GM19395 (cell line): ENCODE data around the gene SLC19A1.

Experiments
- ATAC-seq: cut with Tn5 transposase; IDR thresholded peaks from one replicate; pipeline ENCODE4 v1.9.1; 2021; ENCODE audit warnings: mild to moderate bottlenecking, moderate library complexity; ENCODE audit not compliant: unreplicated experiment

Gene SLC19A1

DNA sequence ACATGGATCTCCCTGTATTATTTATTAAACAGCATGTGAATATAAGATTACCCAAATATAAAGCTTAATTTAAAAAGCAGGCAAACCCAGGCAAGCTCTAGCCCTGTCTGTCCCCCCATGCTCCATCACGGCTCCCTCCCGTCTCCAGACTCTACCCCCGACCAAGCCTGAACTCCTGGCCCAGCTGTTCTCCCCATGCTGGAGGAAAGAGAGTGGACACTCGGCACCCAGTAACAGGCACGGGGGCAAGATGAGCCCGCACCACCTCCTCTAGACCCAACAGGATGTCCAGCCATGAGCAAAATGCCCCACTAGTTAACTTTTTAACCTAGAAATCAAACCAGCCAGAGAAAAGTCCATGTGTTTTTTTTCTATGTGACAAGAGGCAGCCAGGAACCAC is 19.3 kb downstream of the SLC19A1 start:
- ATAC-seq, result no peak

DNA sequence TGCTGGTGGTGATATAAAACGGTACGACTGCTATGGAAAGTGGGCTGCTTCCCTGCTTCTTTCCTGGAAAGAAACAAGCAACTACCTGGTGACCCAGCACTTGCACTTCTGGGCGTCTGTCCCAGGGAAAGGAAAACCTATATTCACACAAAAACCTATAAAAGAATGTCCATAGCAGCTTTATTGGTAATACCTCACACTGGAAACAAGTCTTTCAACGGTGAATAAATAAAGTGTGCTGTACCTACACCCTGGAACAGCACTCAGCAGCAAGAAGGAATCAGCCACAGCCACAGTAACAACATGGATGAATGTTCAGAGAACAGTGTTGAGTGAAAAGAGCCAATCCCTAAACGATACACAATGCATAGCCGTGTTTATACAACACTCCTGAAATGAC is 19.9 kb downstream of the SLC19A1 start:
- ATAC-seq, result no peak

DNA sequence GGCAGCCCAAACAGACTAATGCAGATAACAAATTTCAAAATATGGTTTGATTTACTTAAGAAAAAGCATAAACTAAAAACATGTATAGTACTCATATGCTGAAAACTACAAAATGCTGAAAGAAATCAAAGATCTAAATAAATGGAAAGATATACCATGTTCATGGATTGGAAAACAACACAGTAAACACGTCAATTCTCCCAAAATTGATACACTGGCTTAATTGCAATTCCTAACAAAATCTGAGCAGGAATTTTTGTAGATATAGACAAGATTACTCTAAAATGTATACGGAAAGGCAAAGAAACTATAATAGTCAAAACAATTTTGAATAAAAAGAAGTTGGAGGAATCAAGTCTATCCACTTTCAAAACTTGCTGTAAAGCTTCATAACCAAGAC is 21.0 kb downstream of the SLC19A1 start:
- no peak for ATAC-seq

DNA sequence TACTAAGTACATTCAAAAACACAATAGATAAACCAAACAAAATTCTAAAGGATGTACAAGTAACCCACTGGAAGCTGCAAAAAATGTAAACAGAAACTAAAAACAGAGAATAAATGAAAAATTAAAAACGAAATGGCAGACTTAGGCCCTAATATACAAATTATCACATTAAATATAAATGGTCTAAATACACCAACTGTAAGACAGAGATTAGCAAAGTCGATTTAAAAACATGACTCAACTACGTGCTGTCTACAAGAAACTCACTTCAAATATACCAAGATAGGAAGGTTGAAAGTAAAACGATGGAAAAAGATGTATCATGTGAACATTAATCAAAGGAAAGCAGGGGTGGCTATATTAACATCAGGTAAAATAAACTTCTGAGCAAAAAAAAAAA is 23.1 kb downstream of the SLC19A1 start:
- no peak for ATAC-seq

DNA sequence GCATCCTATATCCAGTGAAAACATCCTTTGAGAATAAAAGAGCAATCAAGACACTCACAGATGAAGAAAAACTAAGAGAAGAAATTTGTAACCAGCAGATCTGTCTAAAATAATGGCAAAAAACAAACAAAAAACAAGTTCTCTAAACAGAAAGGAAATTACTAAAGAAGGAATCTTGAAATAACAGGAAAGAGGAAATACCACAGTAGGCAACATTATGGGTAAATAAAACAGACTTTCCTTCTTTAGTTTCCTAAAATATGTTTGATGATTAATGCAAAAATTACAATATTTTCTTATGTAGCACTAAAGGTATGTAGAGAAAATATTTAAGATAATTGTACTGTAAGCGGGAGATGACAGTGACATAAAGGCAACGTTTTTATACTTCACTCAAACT is 23.5 kb downstream of the SLC19A1 start:
- ATAC-seq, result no peak

DNA sequence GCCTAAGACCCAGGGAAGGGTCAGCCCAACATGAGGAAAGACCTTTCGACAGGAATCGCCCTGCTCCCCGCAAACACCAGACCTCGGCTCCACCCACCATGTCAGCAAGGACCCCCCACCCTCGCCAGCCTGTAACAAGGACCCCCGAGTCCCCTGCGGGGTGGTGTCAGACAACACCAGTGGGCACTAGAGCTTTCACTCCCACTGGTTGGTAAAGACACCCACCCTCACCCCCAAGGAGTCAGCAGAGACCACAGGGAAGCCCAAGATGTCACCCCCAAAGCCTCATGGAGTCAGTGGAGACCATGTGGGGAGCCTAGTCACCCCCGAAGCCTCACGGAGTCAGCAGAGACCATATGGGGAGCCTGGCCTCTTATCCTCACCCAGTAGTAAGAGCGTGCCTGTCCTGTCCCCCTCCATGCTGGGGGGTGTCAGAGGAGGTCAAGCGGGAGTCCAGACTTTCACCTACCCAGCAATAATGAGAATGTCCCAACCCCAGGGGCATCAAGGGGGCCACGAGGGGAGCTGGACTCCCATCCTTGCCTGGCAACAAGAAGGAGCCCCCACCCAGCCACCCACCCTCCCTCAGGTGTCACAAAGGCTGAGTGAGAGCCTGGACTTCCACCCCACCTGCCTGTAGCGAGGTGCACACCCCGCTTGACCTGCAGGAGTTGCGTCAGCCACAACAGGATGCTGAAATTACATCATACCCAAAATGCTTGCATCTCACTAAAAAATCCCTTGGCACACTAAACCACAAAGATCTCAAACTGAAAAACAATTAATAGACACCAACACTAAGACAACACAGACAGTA is 24.8 kb downstream of the SLC19A1 start:
- no peak for ATAC-seq

DNA sequence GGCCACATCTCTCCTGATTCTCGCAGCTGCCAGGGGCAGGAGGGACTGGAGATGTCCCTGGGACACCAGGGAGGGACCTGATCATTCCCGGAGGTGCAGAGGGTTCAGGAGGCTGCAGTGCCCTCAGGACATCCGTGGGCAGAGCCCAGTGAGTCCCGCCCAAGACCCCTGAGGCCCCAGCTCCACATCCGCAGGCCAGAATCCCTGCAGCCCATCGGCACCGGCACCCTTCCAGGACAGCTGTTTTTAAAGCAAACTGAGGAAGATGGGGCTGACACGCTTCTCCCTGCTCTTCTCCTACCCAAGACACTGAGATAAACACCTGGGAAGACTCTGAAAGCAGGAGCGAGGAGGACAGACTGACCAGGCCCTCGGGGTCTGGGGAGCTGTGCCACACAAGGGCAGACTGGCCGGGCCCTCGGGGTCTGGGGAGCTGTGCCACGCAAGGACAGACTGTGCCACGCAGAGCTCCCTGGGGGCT is 25.5 kb downstream of the SLC19A1 start:
- ATAC-seq, result no peak

DNA sequence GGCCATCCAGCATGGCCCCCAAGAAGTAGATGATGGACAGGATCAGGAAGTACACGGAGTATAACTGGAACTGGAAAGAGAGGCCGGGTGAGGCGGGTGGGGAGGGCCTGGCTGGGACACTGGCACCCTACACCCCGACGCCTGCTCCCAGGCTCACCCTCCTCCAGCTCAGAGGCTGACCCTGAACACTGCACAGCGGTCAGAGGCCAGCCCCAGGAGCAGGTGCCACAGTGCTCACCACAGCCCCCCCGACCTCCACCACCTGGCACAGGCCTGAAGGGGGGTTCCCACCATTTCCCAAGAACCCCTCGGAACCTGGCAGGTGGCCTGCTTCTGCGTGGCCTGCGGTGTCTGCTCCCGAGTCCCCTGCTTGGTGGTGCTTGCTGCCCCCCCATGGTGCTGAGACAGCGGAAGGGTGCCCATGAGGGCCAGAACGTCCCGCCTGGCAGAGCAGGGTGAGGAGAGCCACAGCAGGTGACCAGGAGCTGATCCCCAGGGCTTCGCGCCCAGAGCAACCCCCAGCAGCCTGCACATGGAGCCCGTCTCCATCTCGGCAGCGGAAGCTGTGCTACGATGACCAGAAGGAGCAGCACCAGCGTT is 26.1 kb downstream of the SLC19A1 start:
- ATAC-seq, result no peak

DNA sequence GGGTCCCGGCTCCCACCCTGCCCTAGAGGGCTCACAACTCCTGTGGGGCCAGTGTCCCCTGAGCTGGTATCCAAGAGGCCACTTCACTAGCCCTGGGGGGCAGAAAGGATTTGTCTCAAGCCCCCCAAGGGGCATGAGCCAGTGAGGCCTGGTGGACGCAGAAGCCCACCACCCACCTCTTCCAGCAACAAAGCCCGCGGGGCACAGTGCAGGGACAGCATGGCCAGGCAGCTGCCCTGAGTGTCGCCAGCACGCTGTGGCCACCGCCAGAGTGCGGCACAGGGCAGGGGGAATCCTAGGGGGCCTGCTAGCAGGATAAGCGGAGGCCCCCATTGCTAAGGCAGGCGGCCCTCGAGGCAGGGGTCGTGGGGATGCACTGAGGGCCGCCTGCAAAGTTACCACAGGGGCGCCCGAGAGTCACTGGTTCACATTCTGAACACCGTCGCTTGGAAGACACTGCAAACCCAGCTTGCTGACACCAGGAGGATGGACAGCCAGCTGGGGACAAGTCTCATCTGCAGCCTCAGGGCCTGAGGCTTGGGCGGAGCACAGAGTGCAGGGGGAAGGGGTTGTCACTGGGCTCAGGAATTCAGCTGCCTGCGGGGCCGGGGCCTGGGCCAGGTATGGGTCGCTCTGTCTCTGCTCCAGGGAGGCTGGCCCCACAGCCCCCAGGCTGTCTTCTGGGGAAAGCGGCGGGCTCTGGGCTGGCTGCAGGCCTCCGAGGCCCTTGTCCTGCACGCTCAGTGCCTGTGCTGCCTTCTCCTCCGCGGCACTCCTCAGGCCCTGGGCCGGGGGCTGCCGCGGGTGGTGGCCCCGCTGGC is 26.8 kb downstream of the SLC19A1 start:
- ATAC-seq, result no peak

DNA sequence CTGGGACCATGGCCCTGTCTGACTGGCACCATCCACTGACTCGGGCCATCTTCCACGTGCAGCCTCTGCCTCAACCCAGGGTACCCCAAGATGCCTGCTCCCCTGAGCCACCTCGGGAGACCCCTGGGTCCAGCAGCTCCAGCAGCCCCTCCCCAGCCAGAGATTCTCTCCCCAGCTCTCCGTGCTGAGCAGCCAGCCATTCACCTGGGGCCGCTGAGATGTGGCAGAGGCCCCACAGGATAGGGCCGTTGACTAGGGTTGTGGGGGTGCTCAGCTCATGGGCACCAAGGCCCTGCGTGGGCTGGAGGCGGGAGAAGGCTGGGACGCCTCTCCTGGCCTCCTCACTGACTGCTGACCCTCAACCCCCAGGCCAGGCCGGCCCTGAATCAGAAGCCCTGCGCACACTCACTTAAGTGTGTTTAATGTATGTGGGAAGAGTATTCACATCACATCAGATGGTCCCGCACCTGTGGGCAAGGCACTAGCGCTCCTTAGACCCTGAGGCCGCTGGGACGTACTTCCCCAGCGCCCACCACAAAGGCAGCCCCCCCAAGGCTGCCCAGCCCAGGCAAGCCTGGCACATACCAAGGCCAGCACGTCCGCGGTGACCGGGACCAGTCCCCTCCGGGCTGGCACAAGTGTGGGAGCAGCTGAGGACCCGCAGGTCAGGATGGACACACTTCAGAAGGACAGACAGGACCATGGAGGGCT is 27.8 kb downstream of the SLC19A1 start:
- ATAC-seq, result no peak

DNA sequence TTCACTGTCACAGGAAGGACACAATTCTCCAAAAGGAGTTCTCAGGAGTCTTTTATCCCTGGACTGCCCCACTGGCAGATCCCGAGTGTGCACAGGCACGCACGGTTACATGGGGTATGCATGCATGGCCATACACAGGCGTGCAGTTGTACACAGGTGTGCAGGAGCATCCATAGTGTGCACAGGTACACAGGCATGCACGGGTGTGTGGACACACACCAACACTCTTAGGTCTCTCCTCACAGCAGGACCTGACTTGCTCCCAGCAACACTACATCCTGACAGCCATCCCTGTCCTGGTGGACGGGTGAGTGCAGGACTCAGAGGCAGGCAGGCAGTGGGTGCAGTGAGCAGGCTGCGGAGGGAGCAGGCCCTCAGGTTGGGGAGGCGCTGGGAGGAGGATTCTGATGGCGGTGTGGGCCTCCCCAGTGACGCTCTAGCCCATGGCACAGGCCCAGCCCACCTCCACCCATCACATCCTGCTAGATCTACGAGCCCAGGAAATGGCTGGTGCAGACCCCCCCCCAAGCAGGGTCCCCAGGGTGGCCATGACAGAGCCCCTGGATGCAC is 28.4 kb downstream of the SLC19A1 start:
- no peak for ATAC-seq

DNA sequence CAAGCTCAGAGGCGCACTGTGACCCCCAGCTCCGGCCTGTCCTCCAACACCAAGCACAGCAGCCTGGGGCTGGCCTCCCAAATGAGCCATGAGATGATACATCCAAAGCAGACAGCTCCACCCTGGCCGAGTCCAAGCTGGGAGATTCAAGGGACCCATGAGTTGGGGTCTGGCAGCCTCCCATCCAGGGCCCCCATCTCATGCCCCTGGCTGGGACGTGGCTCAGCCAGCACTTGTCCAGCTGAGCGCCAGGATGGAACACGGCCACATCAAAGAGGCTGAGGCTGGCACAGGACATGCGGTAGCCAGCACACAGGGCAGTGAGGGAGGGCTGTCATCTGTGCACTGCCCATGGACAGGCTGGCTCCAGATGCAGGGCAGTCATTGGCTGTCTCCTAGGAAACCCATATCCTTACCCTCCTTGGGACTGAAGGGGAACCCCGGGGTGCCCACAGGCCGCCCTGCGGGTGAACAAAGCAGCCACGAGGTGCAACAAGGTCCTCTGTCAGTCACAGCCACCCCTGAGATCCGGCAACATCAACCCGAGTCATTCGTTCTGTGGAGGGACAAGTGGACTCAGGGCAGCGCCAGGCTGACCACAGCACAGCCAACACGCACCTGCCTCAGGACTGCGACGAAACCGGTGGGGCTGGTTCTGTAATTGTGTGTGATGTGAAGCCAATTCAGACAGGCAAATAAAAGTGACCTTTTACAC is 29.1 kb downstream of the SLC19A1 start:
- no peak for ATAC-seq

DNA sequence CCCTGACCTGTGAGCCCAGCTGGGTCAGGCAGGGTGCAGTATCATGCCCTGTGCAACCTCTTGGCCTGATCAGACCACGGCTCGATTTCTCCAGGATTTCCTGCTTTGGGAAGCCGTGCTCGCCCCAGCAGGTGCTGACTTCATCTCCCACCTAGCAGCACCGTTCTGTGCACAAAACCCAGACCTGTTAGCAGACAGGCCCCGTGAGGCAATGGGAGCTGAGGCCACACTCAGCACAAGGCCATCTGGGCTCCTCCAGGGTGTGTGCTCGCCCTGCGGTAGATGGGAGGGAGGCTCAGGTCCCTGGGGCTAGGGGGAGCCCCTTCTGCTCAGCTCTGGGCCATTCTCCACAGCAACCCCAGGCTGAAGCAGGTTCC is 29.6 kb downstream of the SLC19A1 start:
- no peak for ATAC-seq

DNA sequence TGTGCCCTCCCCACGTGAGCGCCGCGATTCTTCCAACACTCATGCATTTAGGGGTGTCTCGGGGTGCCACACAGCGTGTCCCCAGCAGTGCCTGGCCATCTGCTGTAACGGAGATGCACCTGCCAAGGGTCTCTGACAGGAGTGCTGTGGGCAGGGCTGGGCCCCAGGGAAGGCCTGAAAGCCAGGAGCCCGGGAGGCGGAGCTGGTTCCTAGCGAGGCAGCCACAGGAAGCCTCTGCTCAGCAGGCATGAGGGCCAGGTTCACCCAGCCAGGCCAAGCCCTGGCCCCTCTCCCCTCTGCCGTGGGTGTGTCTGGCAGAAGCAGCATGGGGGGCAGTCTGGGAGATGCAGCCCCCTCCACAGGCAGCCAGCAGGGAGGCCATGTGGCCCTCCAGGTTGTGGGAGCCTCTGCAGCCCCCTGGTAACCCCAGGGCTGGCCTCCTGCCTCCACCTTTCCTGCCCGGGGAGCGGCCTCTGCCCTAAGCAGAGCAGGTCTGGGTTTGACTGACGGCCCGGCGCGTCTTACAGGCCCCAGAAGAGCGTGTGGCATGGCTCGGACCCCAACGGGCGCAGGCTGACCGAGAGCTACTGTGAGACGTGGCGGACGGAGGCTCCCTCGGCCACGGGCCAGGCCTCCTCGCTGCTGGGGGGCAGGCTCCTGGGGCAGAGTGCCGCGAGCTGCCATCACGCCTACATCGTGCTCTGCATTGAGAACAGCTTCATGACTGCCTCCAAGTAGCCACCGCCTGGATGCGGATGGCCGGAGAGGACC is 30.4 kb downstream of the SLC19A1 start:
- ATAC-seq, result no peak

DNA sequence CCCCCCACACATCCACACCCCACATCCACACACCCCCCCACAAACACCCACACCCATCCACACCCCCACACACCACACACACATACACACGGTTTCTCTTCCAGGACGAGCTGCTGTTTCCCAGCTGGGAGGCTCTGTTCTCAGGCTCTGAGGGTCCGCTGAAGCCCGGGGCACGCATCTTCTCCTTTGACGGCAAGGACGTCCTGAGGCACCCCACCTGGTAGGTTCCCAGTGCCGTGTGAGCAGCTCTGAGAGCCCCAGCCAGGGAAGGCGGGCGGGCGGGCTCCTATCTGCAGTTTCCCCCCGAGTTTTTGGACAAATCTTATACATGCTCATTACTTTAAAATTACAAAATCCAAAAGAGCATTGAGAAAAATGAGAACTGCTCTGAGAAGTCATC is 31.2 kb downstream of the SLC19A1 start:
- no peak for ATAC-seq

DNA sequence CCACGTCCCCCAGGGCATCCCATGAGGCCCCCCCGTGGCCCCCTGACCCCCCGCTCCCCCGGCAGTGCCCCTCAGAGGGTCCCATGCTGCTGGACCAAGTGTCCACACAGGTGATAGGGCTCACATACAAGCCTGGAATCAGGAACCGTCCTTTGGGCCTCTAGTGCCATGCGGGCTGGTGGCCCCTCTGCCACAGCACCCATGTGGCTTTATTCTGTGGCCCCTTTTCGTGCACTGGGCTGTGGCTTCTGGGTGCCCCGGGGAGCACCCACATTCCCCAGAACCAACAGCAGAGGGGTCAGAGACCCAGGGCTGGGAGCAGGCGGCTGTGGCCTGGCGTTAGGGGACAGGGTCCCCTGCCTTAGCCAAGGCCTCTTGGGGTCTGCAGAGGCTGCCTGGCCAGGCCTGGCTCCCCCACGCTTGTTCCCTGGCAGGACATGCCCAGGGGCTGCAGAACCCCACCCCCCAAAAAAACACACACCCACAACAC is 31.7 kb downstream of the SLC19A1 start:
- no peak for ATAC-seq

DNA sequence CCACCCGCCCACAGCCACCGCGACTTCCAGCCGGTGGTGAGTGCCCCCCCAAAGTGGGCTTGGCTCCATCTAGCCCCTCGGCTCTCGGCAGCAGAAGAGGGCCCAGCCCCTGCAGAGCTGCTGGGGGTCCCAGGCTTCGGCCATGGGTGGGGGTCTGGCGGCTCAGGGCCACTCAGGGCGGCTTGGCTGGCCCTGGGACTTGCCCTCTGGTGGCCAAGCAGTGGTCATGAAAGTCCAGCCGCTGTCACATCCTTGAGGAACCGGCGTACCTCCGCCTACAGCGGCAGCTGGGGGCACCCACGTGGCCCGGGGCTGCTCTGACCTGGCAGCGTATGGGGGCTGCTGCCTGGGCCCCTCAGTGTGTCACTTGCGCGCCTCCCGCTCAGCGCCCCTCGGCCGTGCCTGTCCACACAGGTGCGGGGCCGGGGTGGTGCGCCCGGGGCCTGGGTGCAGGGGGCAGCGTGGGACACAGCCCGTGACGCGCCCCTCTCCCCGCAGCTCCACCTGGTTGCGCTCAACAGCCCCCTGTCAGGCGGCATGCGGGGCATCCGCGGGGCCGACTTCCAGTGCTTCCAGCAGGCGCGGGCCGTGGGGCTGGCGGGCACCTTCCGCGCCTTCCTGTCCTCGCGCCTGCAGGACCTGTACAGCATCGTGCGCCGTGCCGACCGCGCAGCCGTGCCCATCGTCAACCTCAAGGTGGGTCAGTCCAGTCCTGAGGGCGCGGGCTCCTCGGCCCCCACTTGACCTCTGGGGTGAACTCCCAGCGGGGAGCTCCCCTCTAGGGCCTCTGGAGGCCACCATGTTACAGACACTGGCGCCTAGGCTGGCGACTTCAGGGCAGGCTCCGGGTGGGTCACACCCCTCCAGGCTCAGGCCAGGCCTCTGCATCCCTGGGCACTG is 32.4 kb downstream of the SLC19A1 start:
- no peak for ATAC-seq
